Effector memory CD4-positive, alpha-beta T cell (primary cell): Measurements from ENCODE around the gene ZNF581.

Experiments used
- DNase-seq, 3 donors: peaks; one replicate each; pipeline ENCODE4 v3.0.0-alpha.2; 2020
- H3K27ac ChIP-seq: 2 replicates; pipeline ENCODE4 v1.7.0; 2013; ENCODE audit warnings: mild to moderate bottlenecking, low read length, moderate library complexity; ENCODE audit not compliant: insufficient read depth, poor library complexity, severe bottlenecking
- H3K27me3 ChIP-seq: replicated peaks from 2 replicates; pipeline ENCODE4 v1.7.0; 2013; ENCODE audit warnings: mild to moderate bottlenecking, low read length; ENCODE audit not compliant: insufficient read depth, control insufficient read depth, poor library complexity, severe bottlenecking
- H3K36me3 ChIP-seq: 2 replicates; pipeline ENCODE4 v1.7.0; 2013; ENCODE audit warnings: mild to moderate bottlenecking, low read length, moderate library complexity; ENCODE audit not compliant: control insufficient read depth, insufficient read depth
- H3K4me1 ChIP-seq: 2 replicates; pipeline ENCODE4 v1.7.0; 2013; ENCODE audit warnings: low read length, mild to moderate bottlenecking; ENCODE audit not compliant: control insufficient read depth, insufficient read depth, poor library complexity, severe bottlenecking
- H3K4me3 ChIP-seq: 2 replicates; pipeline ENCODE4 v1.7.0; 2013; ENCODE audit warnings: low read length, low read depth, mild to moderate bottlenecking; ENCODE audit not compliant: insufficient read depth, poor library complexity, severe bottlenecking
- H3K9me3 ChIP-seq: 2 replicates; pipeline ENCODE4 v1.7.0; 2013; ENCODE audit warnings: mild to moderate bottlenecking, low read length, moderate library complexity; ENCODE audit not compliant: control insufficient read depth

Gene ZNF581

DNA sequence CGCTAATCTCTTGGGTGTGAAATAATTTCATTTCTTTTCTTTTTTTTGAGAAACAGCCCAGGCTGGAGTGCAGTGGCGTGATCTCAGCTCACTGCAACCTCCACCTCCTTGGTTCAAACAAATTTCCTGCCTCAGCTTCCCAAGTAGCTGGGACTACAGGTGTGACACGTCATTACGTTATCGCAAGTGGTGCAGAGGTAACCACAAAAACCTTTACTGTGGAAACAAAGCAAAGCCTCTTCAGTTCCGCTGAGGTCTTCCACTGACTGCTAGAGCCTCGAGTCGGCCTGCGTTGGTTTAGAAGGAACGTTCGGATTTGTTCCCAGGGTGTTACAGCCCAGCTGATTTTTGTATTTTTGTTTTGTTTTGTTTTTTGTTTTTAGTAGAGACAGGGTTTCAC is 17.1 kb upstream of the ZNF581 start:
- H3K27me3 ChIP-seq: no peaks in the 10 kb centered on the region
- H3K9me3 ChIP-seq: no peaks in the 10 kb centered on the region
- H3K36me3 ChIP-seq: no peaks in the 10 kb centered on the region
- peaks cover 14% of the 10 kb centered on the region for H3K4me1 ChIP-seq
- DNase-seq: peak; percentile 54 to 64 (median 60)
- peak overlapping the region; percentile 65 for H3K27ac ChIP-seq
- no peak overlapping the region for H3K4me3 ChIP-seq

DNA sequence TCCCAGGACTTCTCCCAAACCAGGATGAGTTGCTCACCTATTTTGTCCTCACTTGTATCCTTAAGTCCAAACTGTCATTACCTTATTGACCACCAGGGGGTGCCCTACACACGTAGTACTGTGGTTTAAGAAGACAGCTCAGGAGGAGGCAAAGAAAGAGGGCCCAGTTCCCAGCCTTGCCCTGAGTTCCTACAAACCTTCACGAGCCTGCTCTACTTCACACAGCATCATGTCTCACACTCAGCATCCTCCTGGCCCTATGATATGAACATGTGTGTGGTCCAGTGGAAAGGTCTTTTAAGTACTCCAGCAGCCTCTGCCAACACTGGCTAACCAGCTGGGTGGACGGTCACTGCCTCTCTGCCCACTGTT is 11.0 kb upstream of the ZNF581 start:
- H3K27me3 ChIP-seq: no peaks in the 10 kb centered on the region
- DNase-seq: peak; percentile 68 to 89 (median 78)

GRCh38 chr19:55633861-55634260 is 9.6 kb upstream of the ZNF581 start:
- DNase-seq: no peak
- H3K9me3 ChIP-seq: no peaks in the 10 kb centered on the region
- H3K27ac ChIP-seq: no peak overlapping the region
- peaks cover 28% of the 10 kb centered on the region for H3K4me1 ChIP-seq
- H3K4me3 ChIP-seq: no peak overlapping the region
- H3K27me3 ChIP-seq: no peaks in the 10 kb centered on the region
- no peaks in the 10 kb centered on the region for H3K36me3 ChIP-seq

More for the DNA sequence above, 11.0 kb upstream of the ZNF581 start:
- H3K36me3 ChIP-seq: no peaks in the 10 kb centered on the region
- H3K4me1 ChIP-seq: peaks cover 26% of the 10 kb centered on the region
- no peak overlapping the region for H3K27ac ChIP-seq
- no peak overlapping the region for H3K4me3 ChIP-seq
- H3K9me3 ChIP-seq: no peaks in the 10 kb centered on the region

DNA sequence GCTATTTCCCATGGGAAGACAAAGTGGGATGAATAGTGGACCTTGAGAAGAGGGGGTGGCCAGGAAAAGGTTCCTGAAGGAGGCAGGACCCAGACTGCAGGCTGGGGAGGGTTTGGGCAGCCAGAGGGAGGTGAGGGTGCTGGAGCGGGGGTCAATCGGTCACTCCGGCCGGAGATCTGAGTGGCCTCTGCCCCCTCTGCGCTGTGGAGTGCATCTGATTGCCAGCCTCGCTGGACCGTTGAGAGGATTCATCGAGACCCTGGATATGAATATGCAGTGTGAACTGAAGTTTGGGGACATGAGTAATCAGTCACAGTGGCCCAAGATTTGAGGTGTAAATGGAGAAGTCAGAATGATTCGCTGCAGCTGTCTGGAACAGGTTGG is 8.1 kb upstream of the ZNF581 start:
- no peaks in the 10 kb centered on the region for H3K27me3 ChIP-seq
- H3K36me3 ChIP-seq: no peaks in the 10 kb centered on the region
- peaks cover 32% of the 10 kb centered on the region for H3K4me1 ChIP-seq
- H3K4me3 ChIP-seq: peak overlapping the region; percentile 96
- no peak for DNase-seq
- no peaks in the 10 kb centered on the region for H3K9me3 ChIP-seq
- H3K27ac ChIP-seq: peak overlapping the region; percentile 99

DNA sequence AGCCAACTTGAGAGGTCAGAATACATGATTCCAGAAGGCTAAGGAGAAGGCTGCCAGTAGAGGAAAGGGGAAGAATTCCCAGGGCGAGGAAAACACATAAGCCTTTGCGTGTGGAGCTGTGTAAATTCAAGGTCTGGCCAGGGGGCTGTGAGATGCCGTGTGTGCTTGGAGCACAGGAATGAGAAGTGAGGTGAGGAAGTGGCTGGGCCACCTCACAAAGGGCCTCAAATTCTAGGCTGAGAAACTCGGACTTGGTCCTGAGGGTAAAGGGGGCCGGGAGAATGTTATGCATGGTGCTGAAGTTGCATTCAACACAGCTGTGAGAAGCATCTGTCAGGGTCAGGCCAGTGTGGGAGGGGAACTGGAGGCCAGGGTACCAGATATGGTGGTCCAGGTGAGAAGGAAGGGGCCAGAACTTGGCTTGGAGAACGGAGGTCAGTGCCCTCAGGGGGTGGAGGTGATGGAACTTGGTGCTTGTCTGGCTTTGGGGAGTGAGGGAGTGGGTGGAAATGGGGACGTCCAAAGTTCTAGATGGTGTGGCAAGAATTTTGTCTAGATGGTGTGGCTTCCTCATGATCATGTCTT is 7.5 kb upstream of the ZNF581 start:
- Histone ChIP-seq H3K27ac (peak overlapping the region; percentile 99), H3K9me3 (no peaks in the 10 kb centered on the region), H3K4me3 (peak overlapping the region; percentile 96), H3K36me3 (no peaks in the 10 kb centered on the region), H3K27me3 (no peaks in the 10 kb centered on the region), H3K4me1 (peaks cover 35% of the 10 kb centered on the region)
- no peak for DNase-seq

GRCh38 chr19:55636723-55637122 is 6.7 kb upstream of the ZNF581 start:
- H3K27me3 ChIP-seq: no peaks in the 10 kb centered on the region
- H3K27ac ChIP-seq: peak overlapping the region; percentile 19
- no peak for DNase-seq
- no peak overlapping the region for H3K4me3 ChIP-seq
- H3K4me1 ChIP-seq: peaks cover 36% of the 10 kb centered on the region
- no peaks in the 10 kb centered on the region for H3K9me3 ChIP-seq
- no peaks in the 10 kb centered on the region for H3K36me3 ChIP-seq

DNA sequence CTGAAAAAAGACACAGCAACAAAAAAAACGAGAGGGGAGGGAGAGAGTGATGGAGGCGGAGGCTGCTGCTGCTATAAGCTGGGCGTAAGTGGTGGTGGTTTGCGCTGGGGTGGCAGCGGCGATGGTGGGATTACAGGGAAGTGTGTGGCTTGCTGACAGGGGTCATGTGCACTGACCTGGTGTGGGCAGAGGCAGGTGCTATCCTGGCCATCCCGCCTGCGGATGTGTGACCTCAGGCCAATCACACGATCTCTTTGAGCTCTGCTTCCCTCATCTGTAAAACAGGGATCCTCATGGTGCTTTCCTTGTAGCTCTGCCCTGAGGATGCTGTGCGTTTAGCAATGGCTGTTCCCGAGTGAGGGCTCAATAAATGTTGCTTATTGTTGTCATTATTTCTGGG is 5.9 kb upstream of the ZNF581 start:
- Histone ChIP-seq H3K36me3 (no peaks in the 10 kb centered on the region), H3K27me3 (no peaks in the 10 kb centered on the region), H3K9me3 (no peaks in the 10 kb centered on the region), H3K4me3 (no peak overlapping the region), H3K27ac (peak overlapping the region; percentile 21), H3K4me1 (peaks cover 36% of the 10 kb centered on the region)
- DNase-seq: no peak

GRCh38 chr19:55638864-55639359 is 4.5 kb upstream of the ZNF581 start:
- H3K27me3 ChIP-seq: no peaks in the 10 kb centered on the region
- H3K27ac ChIP-seq: no peak overlapping the region
- no peaks in the 10 kb centered on the region for H3K9me3 ChIP-seq
- H3K36me3 ChIP-seq: no peaks in the 10 kb centered on the region
- peaks cover 45% of the 10 kb centered on the region for H3K4me1 ChIP-seq
- no peak for DNase-seq
- H3K4me3 ChIP-seq: no peak overlapping the region

DNA sequence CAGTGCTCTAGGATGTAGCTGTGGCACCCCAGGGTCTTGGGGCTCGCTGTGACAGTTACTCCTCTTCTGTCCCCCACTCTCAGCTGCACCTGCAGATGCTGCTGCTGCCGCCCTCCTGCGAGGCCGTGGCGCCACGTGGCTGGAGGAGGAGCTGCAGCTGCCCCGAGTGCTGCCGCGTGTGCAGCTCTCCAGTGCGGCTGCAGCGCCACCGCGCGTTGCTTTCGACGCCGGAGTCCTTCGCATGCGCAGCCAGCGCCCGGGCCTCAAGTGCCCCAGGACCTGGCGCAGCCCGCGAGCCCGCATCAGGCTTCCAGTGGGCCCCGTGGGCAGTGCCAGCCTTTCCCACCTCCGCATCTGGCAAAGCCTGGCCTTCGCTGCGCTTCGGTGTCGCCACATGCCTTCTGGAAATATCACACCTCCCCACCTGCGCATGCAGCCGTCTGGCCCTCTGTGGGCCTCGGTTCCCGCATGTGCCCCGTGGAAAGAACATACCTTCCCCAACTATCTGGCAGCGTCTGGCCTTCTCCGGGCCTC is 3.3 kb upstream of the ZNF581 start:
- Histone ChIP-seq H3K27me3 (no peaks in the 10 kb centered on the region), H3K9me3 (no peaks in the 10 kb centered on the region), H3K36me3 (peaks cover 5% of the 10 kb centered on the region), H3K27ac (peak overlapping the region; percentile 84), H3K4me1 (peaks cover 55% of the 10 kb centered on the region), H3K4me3 (peak overlapping the region; percentile 76)
- DNase-seq: peak; percentile 55 to 61 (median 61)

- no peak for DNase-seq
- Histone ChIP-seq H3K27me3 (no peaks in the 10 kb centered on the region), H3K27ac (peak within 1 kb of the TSS; percentile 84), H3K4me3 (peak within 1 kb of the TSS; percentile 76), H3K36me3 (peaks cover 9% of the 10 kb centered on the region), H3K9me3 (no peaks in the 10 kb centered on the region), H3K4me1 (peaks cover 52% of the 10 kb centered on the region)
These were observed 2.6 kb upstream of the ZNF581 start, which contains the start of gene ZNF580 for GRCh38 chr19:55640577-55641425. ZNF580 (plus strand) TSS chr19:55641002; CDS start chr19:55642509, 1,507 bp downstream.
